Fibroblast of pulmonary artery (primary cell): Measurements from ENCODE around the gene FAM221B.

Experiments
- DNase-seq: peaks from one replicate; pipeline ENCODE4 v3.0.0-alpha.2; 2010; ENCODE audit warnings: low read depth
- H3K4me3 ChIP-seq: replicated peaks from 2 replicates; pipeline ENCODE4 v1.5.1; 2011; ENCODE audit warnings: low read depth, mild to moderate bottlenecking, control low read depth, low read length, moderate library complexity
- CTCF ChIP-seq: IDR thresholded peaks from 2 replicates; pipeline ENCODE4 v1.5.1; 2011; ENCODE audit warnings: mild to moderate bottlenecking, control low read depth, low read length, inconsistent platforms; ENCODE audit errors: missing control alignments

FAM221B gene

DNA sequence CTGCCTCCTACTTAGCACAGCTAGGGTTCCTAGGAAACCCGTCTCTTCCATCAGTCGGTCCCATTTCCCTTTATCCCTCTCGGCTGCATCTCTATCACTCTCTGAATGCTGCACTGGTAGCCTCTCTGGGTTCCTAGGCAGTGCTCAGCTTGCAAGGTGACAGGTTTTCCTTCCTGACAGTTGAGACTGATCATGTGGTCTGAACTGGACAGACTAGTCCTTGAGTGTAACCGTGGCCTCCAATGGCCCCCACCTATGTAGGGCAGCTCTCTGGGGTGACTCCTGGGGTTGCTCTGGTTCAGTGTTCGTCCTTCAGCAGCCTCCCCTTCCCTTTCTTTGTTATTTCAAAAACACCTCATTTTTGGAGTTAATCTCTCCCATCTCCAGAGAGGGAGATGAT lies 4.3 kb upstream of the FAM221B start:
- H3K4me3 ChIP-seq, result no peak overlapping the region
- no peak for DNase-seq
- no peak for TF ChIP-seq CTCF

DNA sequence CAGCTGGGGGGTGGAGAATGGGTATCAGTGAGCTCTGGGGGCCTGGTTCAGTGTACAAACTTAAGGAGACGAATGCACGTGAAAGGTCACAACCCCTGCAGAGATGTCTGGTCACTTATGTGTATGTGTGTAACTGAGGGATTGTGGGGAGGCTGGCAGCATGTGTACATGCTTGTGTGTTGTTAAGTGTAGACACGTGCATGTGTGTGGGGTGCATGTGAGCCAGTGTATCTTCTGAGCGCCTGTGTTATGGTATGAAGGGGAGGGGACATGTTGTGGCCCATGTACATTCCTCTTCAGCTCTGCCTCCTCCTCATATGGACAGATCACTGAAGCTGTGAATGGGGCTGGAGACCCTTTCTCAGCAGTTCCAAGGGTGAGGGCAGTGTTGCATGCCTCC lies 2.5 kb upstream of the FAM221B start:
- no peak overlapping the region for H3K4me3 ChIP-seq
- TF ChIP-seq CTCF, result no peak
- no peak for DNase-seq

DNA sequence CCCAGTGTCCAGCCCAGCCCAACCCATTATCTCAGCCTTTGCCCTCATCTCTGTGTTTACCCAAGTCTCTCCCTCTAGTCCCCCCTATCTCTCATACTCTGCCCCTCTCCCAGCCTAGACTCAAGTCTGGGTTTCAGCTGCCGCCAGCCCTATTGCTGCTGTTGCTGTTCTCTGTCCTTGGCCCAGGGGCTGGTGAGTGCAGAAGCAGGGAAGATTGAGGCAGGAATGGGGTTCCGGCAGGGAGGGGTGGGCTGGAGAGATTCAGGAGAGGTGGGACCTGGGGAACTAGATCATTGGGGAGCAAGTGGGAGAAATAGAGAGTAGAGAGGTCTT lies 1.2 kb upstream of the FAM221B start:
- TF ChIP-seq CTCF, result no peak
- H3K4me3 ChIP-seq, result peak overlapping the region; percentile 75
- DNase-seq, result no peak

- peak; percentile 89 for DNase-seq
- peak within 1 kb of the TSS; percentile 75 for H3K4me3 ChIP-seq
- no peak for TF ChIP-seq CTCF
Observed at GRCh38 chr9:35829084-35829763, 692 bp upstream of the FAM221B start, which contains the start of gene TMEM8B. Gene TMEM8B (plus strand): TSS chr9:35829228. CDS start chr9:35829448, 220 bp downstream.

DNA sequence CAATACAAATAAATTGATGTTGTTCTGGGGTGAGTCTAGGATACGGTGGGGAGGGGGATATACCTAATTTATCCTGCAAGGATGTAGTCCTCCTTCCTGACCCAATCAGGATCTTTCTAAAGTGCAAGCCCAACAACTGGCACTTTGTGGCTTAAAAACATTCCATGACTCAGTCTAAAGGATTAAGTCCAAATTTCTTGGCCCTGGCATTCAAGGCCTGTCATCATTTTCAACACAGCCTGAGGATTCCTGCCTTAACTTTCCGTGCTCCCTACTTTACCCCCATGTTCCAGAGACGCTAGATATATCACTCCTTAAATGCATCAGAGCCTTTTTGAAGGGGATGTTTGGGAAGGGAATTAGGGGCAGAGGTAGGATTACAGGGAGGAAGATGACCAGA lies 1.0 kb downstream of the FAM221B start:
- TF ChIP-seq CTCF, result no peak
- H3K4me3 ChIP-seq, result no peak overlapping the region
- peak; percentile 39 for DNase-seq

DNA sequence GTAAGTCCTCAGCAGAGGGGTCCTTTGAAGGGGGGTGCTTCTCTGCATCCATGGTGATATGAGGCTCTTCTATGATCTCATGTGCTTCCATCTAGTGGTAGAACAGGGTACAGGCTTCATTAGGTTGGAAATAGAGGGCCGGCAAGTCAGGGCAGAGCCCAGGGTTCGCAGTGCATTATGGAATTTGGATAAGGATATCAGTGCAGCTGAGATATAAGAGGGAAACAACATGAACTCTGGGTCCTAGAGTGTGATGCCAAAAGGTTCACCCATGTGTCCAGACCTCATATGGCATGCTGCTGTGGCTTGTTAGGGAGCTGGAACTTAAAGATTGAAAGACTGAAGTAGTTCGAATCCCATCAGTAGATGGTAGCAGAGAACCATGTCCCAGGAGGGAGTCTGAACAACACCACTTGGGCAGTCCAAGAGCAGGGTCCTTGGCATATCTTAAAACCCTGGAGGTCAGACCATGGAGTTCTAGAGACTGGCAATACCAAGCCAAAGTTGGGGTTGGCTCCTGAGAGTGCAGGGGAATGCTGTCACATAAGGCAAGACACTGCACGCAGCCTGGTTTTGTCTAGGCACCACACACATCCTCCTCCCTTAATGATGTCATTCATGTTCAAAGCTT lies 2.3 kb downstream of the FAM221B start:
- H3K4me3 ChIP-seq, result no peak overlapping the region
- TF ChIP-seq CTCF, result peak; percentile 81
- peak; percentile 83 for DNase-seq

GRCh38 chr9:35822926-35823325 lies 5.6 kb downstream of the FAM221B start:
- H3K4me3 ChIP-seq, result no peak overlapping the region
- DNase-seq, result no peak
- TF ChIP-seq CTCF, result no peak
